HepG2 (cell line): ENCODE data around the gene PAK1. TPM values are rescaled to one million over a fixed set of nuclear protein-coding genes. Genes with fewer than 3 reads are reported as not detected.
A peak's percentile ranks its signal among the peaks of the same experiment; 100 is the strongest.

ENCODE experiments used
- ATAC-seq: fragments of 200-7000 bp; cut with Tn5 transposase; 3 replicates; pipeline ENCODE4 v1.9.1; 2020; ENCODE audit warnings: mild to moderate bottlenecking, moderate library complexity
- BruUV-seq: library from RNA; stranded (reverse); fragments of 400-500 nt; replicated peaks from 2 replicates; lab custom pipeline; 2021; lab: Mats Ljungman, UMichigan
- CTCF ChIA-PET: fragments of 300-600 bp; formaldehyde crosslinking; extraction: SDS; loops from one replicate; lab custom pipeline; 2021; ENCODE audit warnings: low total read pairs, inconsistent platforms, low intra/inter-chr PET ratio; lab: Yijun Ruan, JAX
- POLR2A ChIA-PET: fragments of 350-600 bp; sonication (Branson Sonifier 250); formaldehyde crosslinking; loops from one replicate; lab custom pipeline; 2020; ENCODE audit warnings: antibody characterized with exemption, inconsistent platforms; lab: Yijun Ruan, JAX
- DNase-seq: peaks from one replicate; pipeline ENCODE4 v3.0.0-alpha.2; 2015; ENCODE audit warnings: low spot score
- FAIRE-seq: peaks from 3 replicates; lab custom pipeline; 2011; peaks lifted over from hg19 to GRCh38; lab: Jason Lieb, UNC
- H2AFZ ChIP-seq: one replicate; pipeline ENCODE4 v1.6.1; 2011; ENCODE audit warnings: low read length, inconsistent platforms
- H3K27ac ChIP-seq: fragments of 300-600 bp; 3 replicates; pipeline ENCODE4 v1.8.0; 2011; ENCODE audit warnings: mixed run types, mild to moderate bottlenecking, mixed read lengths, low read length, inconsistent platforms; ENCODE audit not compliant: insufficient read depth; ENCODE audit errors: extremely low read length
- H3K27me3 ChIP-seq, 2 experiments: fragments of 200-600 bp in 1 of 2; 2 replicates in 1 of 2; 3 replicates in 1 of 2; pipeline versions ENCODE4 v1.6.0 to v1.8.0; 2011; ENCODE audit warnings: low read length in 2 of 2, mild to moderate bottlenecking in 2 of 2, moderate library complexity in 2 of 2, inconsistent platforms in 1 of 2; ENCODE audit not compliant: insufficient read depth in 2 of 2, control insufficient read depth in 1 of 2
- H3K36me3 ChIP-seq, 2 experiments: fragments of 200-600 bp in 1 of 2; replicated peaks in 1 of 2; 2 replicates in 1 of 2; 3 replicates in 1 of 2; pipeline versions ENCODE4 v1.5.1 to v1.8.0; 2011; ENCODE audit warnings: low read length in 2 of 2, inconsistent platforms in 1 of 2; ENCODE audit not compliant: insufficient read depth in 2 of 2, control insufficient read depth in 1 of 2
- H3K4me1 ChIP-seq: 2 replicates; pipeline ENCODE4 v1.5.1; 2012; ENCODE audit warnings: low read length, inconsistent platforms; ENCODE audit not compliant: insufficient read depth
- H3K4me2 ChIP-seq: 2 replicates; pipeline ENCODE4 v1.6.0; 2011; ENCODE audit warnings: low read depth, low read length, inconsistent platforms
- H3K4me3 ChIP-seq, 3 experiments: fragments of 200-600 bp in 1 of 3; sonication (generic), shearing (Covaris generic) in 1 of 3; replicated peaks in 1 of 3; 2 replicates each; pipeline ENCODE4 v1.5.1; 2011 to 2016; ENCODE audit warnings: low read length in 3 of 3, inconsistent platforms in 2 of 3, low read depth in 2 of 3, mild to moderate bottlenecking in 2 of 3, control low read depth in 1 of 3, mixed read lengths in 1 of 3; ENCODE audit not compliant: insufficient read depth in 1 of 3
- H3K79me2 ChIP-seq: one replicate; pipeline ENCODE4 v1.6.1; 2011; ENCODE audit warnings: low read length, inconsistent platforms; ENCODE audit not compliant: insufficient read depth
- H3K9ac ChIP-seq: 2 replicates; pipeline ENCODE4 v1.6.0; 2011; ENCODE audit warnings: mild to moderate bottlenecking, low read depth, low read length, inconsistent platforms; ENCODE audit not compliant: insufficient read depth
- H3K9me3 ChIP-seq: 2 replicates; pipeline ENCODE4 v1.5.1; 2012; ENCODE audit warnings: mild to moderate bottlenecking, low read length
- H4K20me1 ChIP-seq: 2 replicates; pipeline ENCODE4 v1.6.0; 2011; ENCODE audit warnings: inconsistent platforms, mild to moderate bottlenecking, low read length, moderate library complexity; ENCODE audit not compliant: insufficient read depth
- CENPX ChIP-seq: sonication (generic); formaldehyde crosslinking; IDR thresholded peaks from 2 replicates; pipeline ENCODE4 v1.9.0; 2021; ENCODE audit warnings: mild to moderate bottlenecking, missing genetic modification reagents, moderate library complexity
- EEA1 ChIP-seq: sonication (generic); formaldehyde crosslinking; IDR thresholded peaks from 2 replicates; pipeline ENCODE4 v1.5.1; 2020; ENCODE audit warnings: mild to moderate bottlenecking, missing genetic modification reagents, borderline replicate concordance
- HNF4A ChIP-seq: sonication (generic); formaldehyde crosslinking; IDR thresholded peaks from 2 replicates; pipeline ENCODE4 v1.4.0; 2020; ENCODE audit warnings: missing genetic modification reagents
- MLX ChIP-seq: IDR thresholded peaks from 2 replicates; pipeline ENCODE4 v1.6.1; 2016
- NFE2L2 ChIP-seq: fragments of 150-350 bp; IDR thresholded peaks from 2 replicates; pipeline ENCODE4 v1.6.1; 2014; ENCODE audit warnings: low read length
- RFX5 ChIP-seq: IDR thresholded peaks from 2 replicates; pipeline ENCODE4 v1.6.1; 2011; ENCODE audit warnings: low read depth, low read length, improper control_type of control experiment
- ZEB1 ChIP-seq: IDR thresholded peaks from 2 replicates; pipeline ENCODE4 v1.6.1; 2012; ENCODE audit warnings: mild to moderate bottlenecking, low read depth, inconsistent platforms; ENCODE audit not compliant: insufficient replicate concordance
- ZMYM3 ChIP-seq: sonication (generic); formaldehyde crosslinking; IDR thresholded peaks from 2 replicates; pipeline ENCODE4 v1.5.1; 2020; ENCODE audit warnings: mild to moderate bottlenecking, missing genetic modification reagents
- ZMYM4 ChIP-seq: sonication (generic); formaldehyde crosslinking; IDR thresholded peaks from 2 replicates; pipeline ENCODE4 v1.8.1; 2023; ENCODE audit warnings: mild to moderate bottlenecking, missing genetic modification reagents
- ZNF232 ChIP-seq: sonication (generic); formaldehyde crosslinking; IDR thresholded peaks from 2 replicates; pipeline ENCODE4 v1.4.0; 2020; ENCODE audit warnings: missing genetic modification reagents, borderline replicate concordance
- ZNF629 ChIP-seq: sonication (generic); formaldehyde crosslinking; conservative IDR thresholded peaks from 2 replicates; pipeline ENCODE4 v1.5.0; 2020; ENCODE audit warnings: missing genetic modification reagents
- ZNF792 ChIP-seq: IDR thresholded peaks from 2 replicates; pipeline ENCODE4 v1.6.1; 2016
- ZSCAN12 ChIP-seq: sonication (generic); formaldehyde crosslinking; IDR thresholded peaks from 2 replicates; pipeline ENCODE4 v1.9.0; 2021; ENCODE audit warnings: mild to moderate bottlenecking, missing genetic modification reagents
- WGBS: methylation state at CpG from one replicate; pipeline ENCODE4 v1.1.6; 2017; ENCODE audit warnings: low lambda C conversion rate; 5-methylcytosine and 5-hydroxymethylcytosine counted together
- in situ Hi-C: cut with HindIII; loops from 2 replicates; pipeline ENCODE4 v1.10.0; 2017; ENCODE audit warnings: low pct_unique_long_range_greater_than_20kb; ENCODE audit not compliant: extremely low pct_ligation_motif_present
- intact Hi-C: fragments of 100-400 bp; cut with micrococcal nuclease; formaldehyde crosslinking; loops from one replicate; pipeline ENCODE4 v1.10.0; 2022; ENCODE audit not compliant: unreplicated experiment
- polyA plus RNA-seq, 8 experiments: library from polyadenylated mRNA; depleted of rRNA in 3 of 8; stranded (reverse) in 7 of 8; unstranded in 1 of 8; fragments of >200 nt; fragmentation: Illumina TruSeq in 4 of 8; extraction: Trizol in 4 of 8; gene quantifications; 2 replicates each; pipeline versions ENCODE4 v1.2.1 to v1.2.3, GENCODE V29; 2011 to 2016; ENCODE audit warnings: low read depth in 4 of 8, missing spikeins in 1 of 8, mixed read lengths in 1 of 8; ENCODE audit not compliant: insufficient read depth in 1 of 8
- total RNA-seq, 5 experiments: library from RNA; depleted of rRNA; stranded (reverse); fragments of >200 nt; fragmentation: Illumina TruSeq; extraction: Trizol; gene quantifications; 2 replicates each; pipeline ENCODE4 v1.2.3, GENCODE V29; 2016; ENCODE audit warnings: low read depth in 1 of 5

Gene PAK1
- total and polyA plus RNA-seq, 2 of the 13 experiments (the other 11 are each of a cell fraction or from before 2014, with no cell fraction given), result 1.5 to 4.3 TPM

GRCh38 chr11:77302752-77303151 lies 171.1 kb downstream of the PAK1 start:
- peak; percentile 70 for ATAC-seq
- Histone ChIP-seq H3K4me2 (peak overlapping the region; percentile 41; the same call in 1 of the 2 replicates), H3K9ac (no peak overlapping the region), H3K79me2 (no peaks in the 10 kb centered on the region), H3K4me3 (no peak overlapping the region), H2AFZ (no peak overlapping the region), H3K27ac (no peak overlapping the region), H3K27me3 (no peaks in the 10 kb centered on the region), H4K20me1 (no peaks in the 10 kb centered on the region), H3K9me3 (no peaks in the 10 kb centered on the region)
- no TSS peak for BruUV-seq
- POLR2A ChIA-PET, result no interaction called here
- intact Hi-C loops, result no loop called here
- CTCF ChIA-PET, result no interaction called here
- TF ChIP-seq HNF4A (CRISPR knock-in tag) (peak; percentile 65), ZNF629 (CRISPR knock-in tag) (peak; percentile 85), MLX (CRISPR knock-in tag) (no peak), EEA1 (CRISPR knock-in tag) (no peak), ZNF232 (CRISPR knock-in tag) (no peak), ZNF792 (CRISPR knock-in tag) (peak; percentile 50; the same call in 1 of the 2 replicates), ZMYM4 (CRISPR knock-in tag) (0 out of 2 replicates have a peak, but pooled peaks have one; percentile 12), RFX5 (no peak), NFE2L2 (no peak), ZMYM3 (0 out of 2 replicates have a peak, but pooled peaks have one; percentile 32), ZSCAN12 (CRISPR knock-in tag) (no peak), ZEB1 (no peak), CENPX (no peak)
- TF ChIP-seq, all 625 proteins: peak for 5
- H3K36me3 ChIP-seq, result no peaks in the 10 kb centered on the region
- no peak for FAIRE-seq
- peak; percentile 12 for DNase-seq
- peaks cover 40% of the 10 kb centered on the region for H3K4me1 ChIP-seq
- WGBS, result 1% methylated on average over 3 of the region's 3 CpGs
- in situ Hi-C loops, result no loop called here
